Activated naive CD4-positive, alpha-beta T cell treated with anti-CD3 and anti-CD28 coated beads, Interleukin-2, amount 50 U/mL, for 72 hours (primary cell): ENCODE measurements around the gene SFXN1. TPM values are rescaled to one million over a fixed set of nuclear protein-coding genes. Genes with fewer than 3 reads are reported as not detected.
"Not testable (repeated sequence)": the region's sequence is repeated elsewhere in the genome, so short reads cannot be mapped to it uniquely, and the experiment has no call there.

Experiments
- ATAC-seq, 2 donors: fragments of 150-1000 bp; cut with Tn5 transposase; 2 replicates each; pipeline ENCODE4 v1.10.0; 2021; ENCODE audit warnings: mild to moderate bottlenecking in 2 of 2, moderate library complexity in 2 of 2
- DNase-seq, 2 donors: peaks; one replicate each; pipeline ENCODE4 v3.0.0; 2021 to 2022; ENCODE audit warnings: low spot score in 2 of 2
- H3K27ac Mint-ChIP-seq, 2 donors: one replicate each; pipeline ENCODE4 v1.8.0; 2022; ENCODE audit warnings: mild to moderate bottlenecking in 2 of 2, mixed read lengths in 2 of 2
- H3K36me3 Mint-ChIP-seq, 2 donors: one replicate each; pipeline ENCODE4 v1.8.0; 2022; ENCODE audit warnings: mixed read lengths in 2 of 2
- H3K9me3 Mint-ChIP-seq, 2 donors: one replicate each; pipeline ENCODE4 v1.8.0; 2022; ENCODE audit warnings: mixed read lengths in 2 of 2
- total RNA-seq, 2 donors: library from RNA; stranded (reverse); gene quantifications; one replicate each; pipeline ENCODE4 v1.2.3, GENCODE V29; 2022

The SFXN1 gene
- total RNA-seq, 2 donors from 2014 or later: 320 to 351 TPM

DNA sequence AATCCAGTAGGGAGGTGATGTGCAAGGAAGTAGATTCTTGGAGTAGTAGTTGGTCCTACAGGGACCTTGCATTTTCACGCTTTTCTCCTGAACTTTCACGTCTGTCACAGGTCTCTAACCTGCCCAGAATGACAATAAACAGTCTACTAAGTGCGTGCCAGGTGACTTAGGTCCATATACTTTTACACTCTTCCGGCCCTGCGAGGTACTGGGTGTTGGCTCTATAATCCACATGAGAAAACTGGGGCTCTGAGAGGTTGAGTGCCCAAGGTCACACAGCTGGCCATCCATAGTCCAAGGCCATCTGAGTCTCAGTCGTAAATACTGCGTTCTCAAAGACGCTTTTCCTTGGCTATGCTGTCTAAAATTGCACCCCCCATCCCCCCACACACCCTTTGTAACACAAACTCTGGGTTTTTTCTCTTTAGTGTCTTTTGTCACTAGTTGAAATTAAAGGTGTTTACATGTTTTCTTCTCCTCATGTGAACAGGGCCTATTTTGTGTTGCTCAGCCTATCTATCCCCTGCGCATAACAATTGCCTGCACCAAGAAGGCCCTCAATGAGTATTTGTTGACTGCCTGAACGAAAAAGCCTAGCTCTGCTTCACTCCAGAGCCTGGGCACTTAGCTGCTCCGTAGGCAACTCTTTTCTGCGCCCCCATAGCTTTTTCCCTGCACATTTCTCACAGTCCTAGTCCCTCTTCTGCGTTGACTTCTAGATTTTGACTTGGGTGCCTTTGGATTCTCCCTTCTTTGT, 943 bp downstream of the SFXN1 start:
- H3K27ac Mint-ChIP-seq: peak overlapping the region; percentile 97 to 98
- ATAC-seq (no peak), DNase-seq (no peak)

DNA sequence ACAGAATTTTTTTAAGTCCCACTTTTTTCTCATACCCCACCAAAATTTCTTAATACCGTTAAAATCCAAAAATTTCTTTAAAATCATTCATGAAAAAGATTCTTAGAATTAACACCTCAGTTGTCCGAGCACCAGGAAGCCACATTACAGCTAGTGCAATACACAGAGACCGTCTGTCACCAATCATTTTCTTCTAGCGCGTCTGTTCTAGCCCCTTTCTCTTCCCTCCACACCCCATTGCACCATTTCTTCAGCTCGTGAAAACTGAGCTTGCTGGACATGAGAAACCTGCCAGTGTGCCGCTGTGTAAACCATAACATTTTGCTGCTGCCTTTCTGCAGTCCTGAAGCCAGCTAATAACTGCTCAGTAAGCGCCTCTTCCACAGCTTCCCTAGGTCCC, 5.0 kb downstream of the SFXN1 start:
- Mint-ChIP-seq H3K9me3 (no peaks in the 10 kb centered on the region), H3K27ac (peak overlapping the region; percentile 80 to 88), H3K36me3 (peaks cover 46 to 89% of the 10 kb centered on the region in 2 donors)
- DNase-seq: no peak
- ATAC-seq: no peak

More for the DNA sequence above, 943 bp downstream of the SFXN1 start:
- no peaks in the 10 kb centered on the region for H3K9me3 Mint-ChIP-seq
- peaks cover 46 to 55% of the 10 kb centered on the region in 2 donors for H3K36me3 Mint-ChIP-seq

GRCh38 chr5:175484322-175484721, 6.0 kb downstream of the SFXN1 start:
- Mint-ChIP-seq H3K9me3 (no peaks in the 10 kb centered on the region), H3K27ac (peak overlapping the region; percentile 53 to 80), H3K36me3 (peaks cover 39 to 93% of the 10 kb centered on the region in 2 donors)
- ATAC-seq (no peak), DNase-seq (no peak)

GRCh38 chr5:175484829-175485228, 6.5 kb downstream of the SFXN1 start:
- no peak for ATAC-seq
- Mint-ChIP-seq H3K9me3 (no peaks in the 10 kb centered on the region), H3K27ac (peak overlapping the region in 1 of 2 donors; percentile 53), H3K36me3 (peaks cover 34 to 92% of the 10 kb centered on the region in 2 donors)
- DNase-seq: no peak

DNA sequence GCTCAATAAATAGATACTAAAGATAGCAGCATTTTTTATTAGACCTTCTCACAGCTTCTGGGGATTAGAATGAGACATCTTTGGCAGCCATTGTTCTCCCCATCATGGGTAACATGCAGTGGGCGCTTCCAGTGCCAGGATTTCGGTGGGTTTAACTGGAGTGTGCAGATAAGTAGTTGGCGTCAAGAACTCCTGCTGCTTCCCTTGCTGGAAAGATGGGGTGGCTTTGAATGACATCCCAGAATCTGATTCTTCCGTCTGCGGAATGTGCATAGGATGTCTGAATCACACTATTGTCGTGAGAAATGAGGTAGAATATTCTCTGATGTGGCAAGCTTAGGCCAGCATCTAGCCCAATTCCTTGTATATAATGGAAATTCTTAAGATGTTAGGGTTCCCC, 7.3 kb downstream of the SFXN1 start:
- DNase-seq (no peak), ATAC-seq (peak in 1 of 2 donors; percentile 26)
- H3K9me3 Mint-ChIP-seq: no peaks in the 10 kb centered on the region
- H3K36me3 Mint-ChIP-seq: peaks cover 26 to 84% of the 10 kb centered on the region in 2 donors
- H3K27ac Mint-ChIP-seq: peak overlapping the region in 1 of 2 donors; percentile 15

DNA sequence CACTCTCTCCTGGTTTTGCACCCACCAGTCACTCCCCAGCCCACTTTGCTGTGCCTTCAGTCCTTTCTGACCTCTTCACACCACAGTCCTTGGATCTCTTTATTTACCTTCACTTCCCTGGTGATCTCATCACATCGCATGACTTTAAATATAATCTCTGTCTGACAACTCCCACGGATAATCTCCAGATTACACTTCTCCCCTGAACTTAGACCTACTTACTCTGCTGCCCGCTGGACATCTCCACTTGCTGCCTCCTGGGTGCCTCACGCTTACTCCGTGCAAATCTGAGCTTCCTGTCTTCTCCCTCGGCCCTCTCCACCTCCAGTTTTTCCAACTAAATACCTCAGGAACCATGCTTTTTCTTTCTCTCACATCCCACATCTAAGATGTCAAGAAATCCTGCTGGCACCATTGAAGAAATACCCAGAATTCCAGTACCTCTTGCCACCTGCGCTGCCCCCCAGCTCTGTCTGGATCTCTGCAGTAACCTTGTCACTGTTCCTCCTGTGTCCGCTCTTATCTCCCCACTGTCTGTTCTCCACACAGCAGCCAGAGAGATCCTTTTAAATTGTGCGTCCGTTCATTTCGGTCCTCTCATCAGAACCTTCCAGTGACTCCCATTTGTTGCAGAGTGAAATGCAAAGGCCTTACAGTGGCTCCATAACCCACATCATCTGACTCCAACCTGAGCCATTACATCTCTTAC, 9.3 kb downstream of the SFXN1 start:
- ATAC-seq (no peak), DNase-seq (no peak)
- H3K27ac Mint-ChIP-seq: peak overlapping the region; percentile 24 to 88
- H3K36me3 Mint-ChIP-seq: peaks cover 17 to 72% of the 10 kb centered on the region in 2 donors
- H3K9me3 Mint-ChIP-seq: no peaks in the 10 kb centered on the region

GRCh38 chr5:175489693-175490443, 11.5 kb downstream of the SFXN1 start:
- Mint-ChIP-seq H3K27ac (peak overlapping the region in 1 of 2 donors; percentile 3), H3K36me3 (peaks cover 19 to 69% of the 10 kb centered on the region in 2 donors), H3K9me3 (peaks cover 0 to under 1% of the 10 kb centered on the region in 2 donors)
- ATAC-seq (no peak), DNase-seq (no peak)

DNA sequence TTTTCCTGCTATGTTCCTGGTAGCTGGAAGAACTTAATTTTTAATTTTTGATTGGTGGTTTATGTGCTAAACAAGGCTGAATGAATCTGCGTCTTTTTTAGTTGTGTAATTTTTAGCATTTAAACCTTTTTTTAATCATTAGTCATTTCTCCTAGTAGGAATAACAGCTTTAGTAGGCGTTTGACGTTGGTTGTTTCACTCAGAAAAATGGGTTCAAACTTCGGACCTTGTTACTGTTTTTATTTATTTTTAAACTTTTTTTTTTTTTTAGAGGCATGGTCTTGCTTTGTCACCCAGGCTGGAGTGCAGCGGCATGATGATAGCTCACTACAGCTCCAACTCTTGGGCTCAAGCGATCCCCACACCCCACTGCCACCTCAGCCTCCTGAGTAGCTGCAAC, 12.9 kb downstream of the SFXN1 start:
- DNase-seq (no peak), ATAC-seq (no peak)
- Mint-ChIP-seq H3K9me3 (peaks cover 0 to 4% of the 10 kb centered on the region in 2 donors), H3K27ac (no peak overlapping the region), H3K36me3 (peaks cover 23 to 64% of the 10 kb centered on the region in 2 donors)

- Mint-ChIP-seq H3K9me3 (peaks cover 0 to 4% of the 10 kb centered on the region in 2 donors), H3K27ac (peak overlapping the region in 1 of 2 donors; percentile 4), H3K36me3 (peaks cover 22 to 61% of the 10 kb centered on the region in 2 donors)
- ATAC-seq: no peak
- no peak for DNase-seq
Observed at GRCh38 chr5:175493260-175493659, 14.9 kb downstream of the SFXN1 start.

- no peak for ATAC-seq
- H3K9me3 Mint-ChIP-seq: peaks cover 0 to 4% of the 10 kb centered on the region in 2 donors
- H3K36me3 Mint-ChIP-seq: peaks cover 24 to 61% of the 10 kb centered on the region in 2 donors
- peak overlapping the region in 1 of 2 donors; percentile 4 for H3K27ac Mint-ChIP-seq
- DNase-seq: no peak
Observed at GRCh38 chr5:175493726-175494125, 15.4 kb downstream of the SFXN1 start.

- Mint-ChIP-seq H3K27ac (peak overlapping the region; percentile 92 to 94), H3K36me3 (peaks cover 32 to 61% of the 10 kb centered on the region in 2 donors), H3K9me3 (peaks cover 0 to 4% of the 10 kb centered on the region in 2 donors)
- ATAC-seq (peak; percentile 72 to 91), DNase-seq (no peak)
Observed at GRCh38 chr5:175494264-175495183, 16.2 kb downstream of the SFXN1 start.

GRCh38 chr5:175501759-175502158, 23.4 kb downstream of the SFXN1 start:
- ATAC-seq: no peak
- DNase-seq: no peak
- Mint-ChIP-seq H3K9me3 (peaks cover 0 to 8% of the 10 kb centered on the region in 2 donors), H3K27ac (peak overlapping the region in 1 of 2 donors; percentile 29), H3K36me3 (peaks cover 34 to 86% of the 10 kb centered on the region in 2 donors)

DNA sequence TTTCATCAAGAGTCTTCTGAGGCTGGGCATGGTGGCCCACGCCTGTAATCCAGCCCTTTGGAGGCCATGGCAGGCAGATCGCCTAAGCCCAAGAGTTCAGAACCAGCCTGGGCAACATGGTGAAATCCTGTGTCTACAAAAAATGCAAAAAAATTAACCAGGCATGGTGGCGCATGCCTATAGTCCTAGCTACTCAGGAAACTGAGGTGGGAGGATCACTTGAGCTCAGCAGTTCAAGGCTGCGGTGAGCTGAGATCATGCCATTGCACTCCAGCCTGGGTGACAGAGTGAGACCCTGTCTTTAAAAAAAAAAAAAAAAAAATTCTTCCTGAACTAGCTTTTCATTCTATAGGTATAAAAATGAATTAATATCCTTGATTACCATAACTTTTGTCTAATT, 29.3 kb downstream of the SFXN1 start:
- Mint-ChIP-seq H3K27ac (peak overlapping the region in 1 of 2 donors; percentile 59), H3K36me3 (peaks cover 21 to 62% of the 10 kb centered on the region in 2 donors)
- peak; percentile 83 to 93 for ATAC-seq
- not testable (repeated sequence) for DNase-seq, H3K9me3 Mint-ChIP-seq

DNA sequence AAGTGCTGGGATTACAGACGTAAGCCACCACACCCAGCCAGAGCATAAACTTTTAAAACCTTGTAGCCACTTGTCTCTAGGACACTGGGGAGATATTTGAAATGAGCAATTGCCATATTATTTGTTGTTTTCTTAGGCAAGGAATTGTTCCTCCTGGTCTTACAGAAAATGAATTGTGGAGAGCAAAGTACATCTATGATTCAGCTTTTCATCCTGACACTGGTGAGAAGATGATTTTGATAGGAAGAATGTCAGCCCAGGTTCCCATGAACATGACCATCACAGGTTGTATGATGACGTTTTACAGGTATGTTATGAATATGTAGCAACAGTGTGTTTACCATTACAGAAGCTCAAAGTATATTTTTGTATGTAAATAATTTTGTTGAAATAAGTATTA, 30.5 kb downstream of the SFXN1 start:
- ATAC-seq: no peak
- Mint-ChIP-seq H3K27ac (no peak overlapping the region), H3K36me3 (peaks cover 33 to 62% of the 10 kb centered on the region in 2 donors), H3K9me3 (no peaks in the 10 kb centered on the region)
- no peak for DNase-seq

DNA sequence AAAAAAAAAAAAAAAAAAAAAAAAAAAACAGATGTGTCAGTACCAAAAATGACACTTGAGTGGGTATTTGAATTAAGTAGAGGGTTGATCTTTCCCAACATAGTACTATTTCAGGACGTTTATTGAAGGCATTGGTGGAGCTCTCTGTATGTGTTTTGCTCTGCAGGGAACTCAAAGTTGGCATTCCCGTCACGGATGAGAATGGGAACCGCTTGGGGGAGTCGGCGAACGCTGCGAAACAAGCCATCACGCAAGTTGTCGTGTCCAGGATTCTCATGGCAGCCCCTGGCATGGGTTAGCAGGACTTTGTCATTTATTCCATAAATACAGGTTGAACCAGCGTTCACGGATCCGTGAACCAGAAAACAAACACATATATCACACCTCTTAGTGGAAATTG, 34.9 kb downstream of the SFXN1 start:
- H3K36me3 Mint-ChIP-seq: peaks cover 50 to 85% of the 10 kb centered on the region in 2 donors
- peak overlapping the region; percentile 69 to 98 for H3K27ac Mint-ChIP-seq
- peaks cover 2% of the 10 kb centered on the region in 2 donors for H3K9me3 Mint-ChIP-seq
- DNase-seq: no peak
- no peak for ATAC-seq

GRCh38 chr5:175513726-175514125, 35.4 kb downstream of the SFXN1 start:
- Mint-ChIP-seq H3K9me3 (peaks cover 4 to 7% of the 10 kb centered on the region in 2 donors), H3K36me3 (peaks cover 54 to 89% of the 10 kb centered on the region in 2 donors), H3K27ac (peak overlapping the region; percentile 82 to 98)
- no peak for ATAC-seq
- no peak for DNase-seq
